Measurements from ENCODE around the gene MDK. TPM values are rescaled to one million over a fixed set of nuclear protein-coding genes. Genes with fewer than 3 reads are reported as not detected.
"Not testable (repeated sequence)": the region's sequence is repeated elsewhere in the genome, so short reads cannot be mapped to it uniquely, and the experiment has no call there.

Gene MDK
- total and polyA plus RNA-seq, 3 donors from 2014 or later: 14.4 to 51.5 (median 14.5) TPM

GRCh38 chr11:46377290-46377689 is 4.2 kb upstream of the MDK start:
- intact Hi-C loops (cut with DNase I; ENCODE audit: low total_unique reads): no loop called here
- DNase-seq: no peak
- no peaks in the 10 kb centered on the region for H3K36me3 ChIP-seq (ENCODE audit: low read depth, missing control alignments)

GRCh38 chr11:46377831-46378230 is 3.6 kb upstream of the MDK start:
- peaks cover 11% of the 10 kb centered on the region for H3K4me1 ChIP-seq
- no peak for TF ChIP-seq POLR2A (IDR thresholded peaks at IDR 0.05)
- no peak for TF ChIP-seq CTCF (IDR thresholded peaks at IDR 0.05)
- no peaks in the 10 kb centered on the region for H3K9me3 ChIP-seq
- no peak overlapping the region for H3K27ac ChIP-seq
- intact Hi-C loops (cut with DNase I; ENCODE audit: low total_unique reads): no loop called here
- H3K36me3 ChIP-seq (ENCODE audit: low read depth, missing control alignments): no peaks in the 10 kb centered on the region
- DNase-seq: no peak
- no peaks in the 10 kb centered on the region for H3K27me3 ChIP-seq
- no peak overlapping the region for H3K4me3 ChIP-seq
- WGBS, 2 donors: 79 to 91% methylated on average over 5 of the region's 5 CpGs

More at GRCh38 chr11:46377290-46377689, 4.2 kb upstream of the MDK start:
- H3K9me3 ChIP-seq: no peaks in the 10 kb centered on the region
- H3K27me3 ChIP-seq: no peaks in the 10 kb centered on the region
- peaks cover 9% of the 10 kb centered on the region for H3K4me1 ChIP-seq
- TF ChIP-seq CTCF (IDR thresholded peaks at IDR 0.05) (no peak), POLR2A (IDR thresholded peaks at IDR 0.05) (no peak)
- H3K27ac ChIP-seq: no peak overlapping the region
- H3K4me3 ChIP-seq: no peak overlapping the region
- 95 to 96% methylated on average over 11 of the region's 11 CpGs for WGBS, 2 donors

- intact Hi-C loops (cut with DNase I; ENCODE audit: low total_unique reads): no loop called here
- Histone ChIP-seq H3K9me3 (no peaks in the 10 kb centered on the region), H3K36me3 (ENCODE audit: low read depth, missing control alignments) (no peaks in the 10 kb centered on the region), H3K27ac (no peak overlapping the region), H3K4me1 (peaks cover 11% of the 10 kb centered on the region), H3K27me3 (no peaks in the 10 kb centered on the region), H3K4me3 (no peak overlapping the region)
- no peak for DNase-seq
- 86 to 87% methylated on average over 4 to 10 of the region's 10 CpGs for WGBS, 2 donors
- TF ChIP-seq POLR2A (IDR thresholded peaks at IDR 0.05) (no peak), CTCF (IDR thresholded peaks at IDR 0.05) (no peak)
These were observed 3.2 kb upstream of the MDK start for GRCh38 chr11:46378296-46378695.

- TF ChIP-seq POLR2A (IDR thresholded peaks at IDR 0.05): no peak
- no peak for TF ChIP-seq CTCF (IDR thresholded peaks at IDR 0.05)
- no peaks in the 10 kb centered on the region for H3K36me3 ChIP-seq (ENCODE audit: low read depth, missing control alignments)
- H3K4me1 ChIP-seq: peaks cover 11% of the 10 kb centered on the region
- WGBS, 2 donors: 81% methylated on average over 11 to 20 of the region's 20 CpGs
- intact Hi-C loops (cut with DNase I; ENCODE audit: low total_unique reads): no loop called here
- DNase-seq: no peak
- no peak overlapping the region for H3K4me3 ChIP-seq
- H3K27me3 ChIP-seq: no peaks in the 10 kb centered on the region
- H3K27ac ChIP-seq: no peak overlapping the region
- H3K9me3 ChIP-seq: no peaks in the 10 kb centered on the region
These were observed 2.5 kb upstream of the MDK start for GRCh38 chr11:46378811-46379481.

GRCh38 chr11:46379482-46380293 is 1.8 kb upstream of the MDK start:
- H3K9me3 ChIP-seq; intact Hi-C loops (cut with DNase I; ENCODE audit: low total_unique reads); DNase-seq; H3K27me3 ChIP-seq; H3K36me3 ChIP-seq (ENCODE audit: low read depth, missing control alignments): not testable (repeated sequence)
- WGBS, 2 donors: 62 to 74% methylated on average over 11 to 33 of the region's 36 CpGs
- H3K27ac ChIP-seq: peak overlapping the region; percentile 68 to 79
- peaks cover 11% of the 10 kb centered on the region for H3K4me1 ChIP-seq
- H3K4me3 ChIP-seq: peak overlapping the region in 1 of 2 donors; percentile 68
